ENCODE results near the gene KIAA0408. TPM values are rescaled to one million over a fixed set of nuclear protein-coding genes. Genes with fewer than 3 reads are reported as not detected.

KIAA0408 gene
- total and polyA plus RNA-seq, 2 of the 8 experiments (the other 6 are each of a cell fraction or from before 2014, with no cell fraction given): 3.3 to 10.8 TPM

DNA sequence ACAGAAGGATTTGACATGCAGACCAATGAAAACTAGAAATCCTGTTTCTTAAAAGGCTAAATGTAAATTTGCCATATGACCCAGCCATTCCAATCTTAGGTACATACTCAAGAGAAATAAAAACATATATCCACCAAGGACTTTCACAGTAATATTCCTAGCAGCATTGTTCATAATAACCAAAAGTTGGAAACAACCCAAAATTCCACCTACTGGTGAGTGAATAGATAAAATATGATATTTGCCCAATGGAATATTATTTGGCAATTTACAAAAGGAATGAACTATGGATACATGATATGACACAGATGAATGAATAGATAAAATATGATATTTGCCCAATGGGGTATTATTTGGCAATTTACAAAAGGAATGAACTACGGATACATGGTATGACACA is 37.3 kb upstream of the KIAA0408 start (continued):
- TF ChIP-seq RAD21 (IDR thresholded peaks at IDR 0.05 in 1 of 2, conservative IDR thresholded peaks at IDR 0.05 in 1 of 2; ENCODE audit: low read depth in 2 of 2, low read length in 2 of 2) (no peak), JUN (IDR thresholded peaks at IDR 0.05; ENCODE audit: low read depth, low read length) (no peak), EP300 (IDR thresholded peaks at IDR 0.05; ENCODE audit: borderline replicate concordance in 1 of 2, low read depth in 2 of 2, low read length in 2 of 2) (no peak), KDM1A (IDR thresholded peaks at IDR 0.05; ENCODE audit: borderline replicate concordance, low read length) (no peak), YY1 (IDR thresholded peaks at IDR 0.05; ENCODE audit: low read depth, low read length) (no peak), RNF2 (IDR thresholded peaks at IDR 0.05; ENCODE audit: borderline replicate concordance, low read depth, low read length, missing control alignments, poor library complexity, severe bottlenecking) (no peak), CHD1 (IDR thresholded peaks at IDR 0.05; ENCODE audit: low read depth, low read length) (no peak), CBX5 (IDR thresholded peaks at IDR 0.05; ENCODE audit: low read depth, low read length) (no peak)
- TF ChIP-seq, protein P1, sequence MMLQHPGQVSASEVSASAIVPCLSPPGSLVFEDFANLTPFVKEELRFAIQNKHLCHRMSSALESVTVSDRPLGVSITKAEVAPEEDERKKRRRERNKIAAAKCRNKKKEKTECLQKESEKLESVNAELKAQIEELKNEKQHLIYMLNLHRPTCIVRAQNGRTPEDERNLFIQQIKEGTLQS (IDR thresholded peaks at IDR 0.05; ENCODE audit: insufficient read depth, low read depth, low read length): no peak

All from H1 (cell line).